Measurements from ENCODE around the gene CYP19A1.

Gene CYP19A1

DNA sequence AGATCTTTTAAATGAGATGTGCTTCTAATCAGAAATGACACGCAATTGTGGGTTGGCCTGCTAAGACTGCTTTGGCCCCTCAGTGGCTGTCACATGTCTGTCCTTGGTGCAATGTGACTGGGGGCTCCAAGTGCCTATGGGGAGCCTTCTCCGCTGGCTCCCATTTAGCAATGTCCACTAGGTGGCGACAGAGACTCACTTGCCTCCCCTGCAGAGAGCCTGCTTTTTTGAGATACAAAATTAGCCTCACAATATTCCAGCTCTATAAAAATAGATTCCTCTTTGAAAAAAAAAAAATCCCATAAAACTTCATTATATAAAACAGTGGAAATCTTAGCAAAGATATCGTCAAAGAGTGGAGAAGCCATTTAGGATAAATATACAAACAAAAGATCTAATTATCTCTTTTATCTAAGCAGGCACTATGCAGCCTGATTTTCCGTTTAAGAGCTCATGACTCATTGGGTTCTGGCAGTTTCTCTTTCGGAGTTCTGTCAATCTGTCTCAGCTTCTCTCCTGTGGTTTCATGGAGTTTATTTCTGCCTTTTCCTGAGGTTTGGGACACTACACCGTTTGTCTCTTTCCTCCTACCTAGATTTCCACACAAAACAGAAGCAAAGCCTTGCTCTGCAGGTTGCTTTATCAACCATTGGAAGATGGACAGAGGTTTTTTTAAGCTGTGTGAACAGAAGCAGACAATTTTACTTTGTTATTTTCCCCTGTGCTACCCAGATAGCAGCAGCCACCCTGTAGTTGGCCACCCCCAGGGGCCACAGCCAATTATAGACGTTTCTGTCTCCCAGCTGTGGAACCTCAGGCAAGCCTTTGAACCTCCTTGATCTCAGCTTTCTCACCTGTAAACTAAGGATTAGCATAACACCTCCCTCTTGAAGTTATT, 175.3 kb downstream of the CYP19A1 start:
- TF ChIP-seq TAF1 (IDR thresholded peaks at IDR 0.05; ENCODE audit: borderline replicate concordance, insufficient read depth, low read length): no peak
- TF ChIP-seq, protein P1, sequence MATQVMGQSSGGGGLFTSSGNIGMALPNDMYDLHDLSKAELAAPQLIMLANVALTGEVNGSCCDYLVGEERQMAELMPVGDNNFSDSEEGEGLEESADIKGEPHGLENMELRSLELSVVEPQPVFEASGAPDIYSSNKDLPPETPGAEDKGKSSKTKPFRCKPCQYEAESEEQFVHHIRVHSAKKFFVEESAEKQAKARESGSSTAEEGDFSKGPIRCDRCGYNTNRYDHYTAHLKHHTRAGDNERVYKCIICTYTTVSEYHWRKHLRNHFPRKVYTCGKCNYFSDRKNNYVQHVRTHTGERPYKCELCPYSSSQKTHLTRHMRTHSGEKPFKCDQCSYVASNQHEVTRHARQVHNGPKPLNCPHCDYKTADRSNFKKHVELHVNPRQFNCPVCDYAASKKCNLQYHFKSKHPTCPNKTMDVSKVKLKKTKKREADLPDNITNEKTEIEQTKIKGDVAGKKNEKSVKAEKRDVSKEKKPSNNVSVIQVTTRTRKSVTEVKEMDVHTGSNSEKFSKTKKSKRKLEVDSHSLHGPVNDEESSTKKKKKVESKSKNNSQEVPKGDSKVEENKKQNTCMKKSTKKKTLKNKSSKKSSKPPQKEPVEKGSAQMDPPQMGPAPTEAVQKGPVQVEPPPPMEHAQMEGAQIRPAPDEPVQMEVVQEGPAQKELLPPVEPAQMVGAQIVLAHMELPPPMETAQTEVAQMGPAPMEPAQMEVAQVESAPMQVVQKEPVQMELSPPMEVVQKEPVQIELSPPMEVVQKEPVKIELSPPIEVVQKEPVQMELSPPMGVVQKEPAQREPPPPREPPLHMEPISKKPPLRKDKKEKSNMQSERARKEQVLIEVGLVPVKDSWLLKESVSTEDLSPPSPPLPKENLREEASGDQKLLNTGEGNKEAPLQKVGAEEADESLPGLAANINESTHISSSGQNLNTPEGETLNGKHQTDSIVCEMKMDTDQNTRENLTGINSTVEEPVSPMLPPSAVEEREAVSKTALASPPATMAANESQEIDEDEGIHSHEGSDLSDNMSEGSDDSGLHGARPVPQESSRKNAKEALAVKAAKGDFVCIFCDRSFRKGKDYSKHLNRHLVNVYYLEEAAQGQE (IDR thresholded peaks at IDR 0.05; ENCODE audit: insufficient read depth in 1 of 2, low read depth in 2 of 2, low read length in 2 of 2): no peak

DNA sequence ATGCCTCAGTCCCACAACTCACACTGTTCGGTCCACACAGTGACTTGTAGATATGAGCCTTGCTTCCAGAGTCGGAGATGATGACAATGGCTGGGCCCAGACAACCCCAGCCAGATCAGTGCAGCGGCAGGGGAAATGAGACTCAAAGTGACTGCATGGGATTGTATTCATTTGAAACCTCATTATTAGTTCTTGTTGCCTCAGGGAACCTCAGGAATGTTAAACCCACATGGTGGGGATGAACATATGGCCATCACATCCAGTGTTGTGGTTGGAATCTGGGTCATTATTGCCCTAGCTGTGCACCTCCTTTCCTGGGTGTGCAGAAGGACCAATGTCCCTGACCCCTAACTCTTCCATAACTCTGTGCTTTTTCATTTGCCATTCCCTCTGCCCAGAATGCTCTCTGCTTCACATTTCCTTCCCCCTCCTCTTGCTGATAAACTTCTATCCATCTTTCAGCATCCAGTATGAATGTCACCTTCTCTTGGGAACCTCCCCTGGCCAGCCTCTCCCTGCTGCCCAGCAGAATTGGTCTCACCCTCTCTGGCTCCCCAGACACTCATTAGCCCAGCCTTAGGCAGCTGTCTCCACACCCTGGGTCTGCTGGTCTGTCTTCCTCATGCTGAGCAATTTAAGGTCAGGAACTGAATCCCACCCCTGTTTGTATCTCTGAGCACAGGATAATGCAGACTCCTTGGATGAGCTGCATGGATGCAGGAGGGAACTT, 176.7 kb downstream of the CYP19A1 start:
- TF ChIP-seq SIN3A (IDR thresholded peaks at IDR 0.05; ENCODE audit: borderline replicate concordance, insufficient read depth, low read length) (no peak), FOXP2 (optimal IDR thresholded peaks at IDR 0.05; ENCODE audit: borderline replicate concordance, extremely low read depth, extremely low read length, insufficient read depth) (no peak), TAF1 (IDR thresholded peaks at IDR 0.05; ENCODE audit: borderline replicate concordance, insufficient read depth, low read length) (no peak), POLR2AphosphoS5 (IDR thresholded peaks at IDR 0.05; ENCODE audit: low read depth, low read length) (no peak)
- TF ChIP-seq, protein P1 (IDR thresholded peaks at IDR 0.05; ENCODE audit: insufficient read depth in 1 of 2, low read depth in 2 of 2, low read length in 2 of 2): no peak

DNA sequence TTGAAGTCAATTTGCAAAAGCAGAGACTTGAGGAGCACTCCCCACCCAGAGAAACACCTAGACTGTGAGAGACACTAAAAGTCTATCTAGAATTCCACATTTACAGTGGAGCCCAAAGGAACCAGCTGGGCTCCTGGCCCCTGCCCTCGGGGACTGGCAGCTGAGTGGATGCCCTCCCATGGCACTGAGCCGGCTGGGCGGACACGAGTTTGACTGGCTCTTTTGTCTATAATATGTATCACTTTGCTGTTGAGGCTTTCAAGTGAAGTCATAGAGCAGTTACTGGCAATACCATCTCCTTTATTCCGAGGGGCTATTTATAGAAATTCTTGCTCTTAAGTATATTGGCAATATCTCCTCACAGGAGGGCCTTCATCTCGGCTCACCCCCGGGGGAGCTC, 177.9 kb downstream of the CYP19A1 start:
- no peak for TF ChIP-seq TAF1 (IDR thresholded peaks at IDR 0.05; ENCODE audit: borderline replicate concordance, insufficient read depth, low read length)
- TF ChIP-seq POLR2AphosphoS5 (IDR thresholded peaks at IDR 0.05; ENCODE audit: low read depth, low read length): no peak
- TF ChIP-seq SIN3A (IDR thresholded peaks at IDR 0.05; ENCODE audit: borderline replicate concordance, insufficient read depth, low read length): no peak
- TF ChIP-seq FOXP2 (optimal IDR thresholded peaks at IDR 0.05; ENCODE audit: borderline replicate concordance, extremely low read depth, extremely low read length, insufficient read depth): no peak
- TF ChIP-seq, protein P1 (IDR thresholded peaks at IDR 0.05; ENCODE audit: insufficient read depth in 1 of 2, low read depth in 2 of 2, low read length in 2 of 2): no peak

All from PFSK-1 (cell line).